IMR-90 (cell line): Measurements from ENCODE around the gene EXOC6. TPM values are rescaled to one million over a fixed set of nuclear protein-coding genes. Genes with fewer than 3 reads are reported as not detected.

Experiments used
- ATAC-seq: fragments of 200-7000 bp; cut with Tn5 transposase; 2 replicates; pipeline ENCODE4 v1.9.1; 2020; ENCODE audit warnings: low read depth, mild to moderate bottlenecking, moderate library complexity
- BruUV-seq: library from RNA; stranded (reverse); fragments of 400-500 nt; replicated peaks from 2 replicates; lab custom pipeline; 2021; lab: Mats Ljungman, UMichigan
- CTCF ChIA-PET: fragments of 300-600 bp; formaldehyde crosslinking; extraction: SDS; loops from one replicate; lab custom pipeline; 2021; ENCODE audit warnings: antibody characterized with exemption; lab: Yijun Ruan, JAX
- POLR2A ChIA-PET: fragments of 300-600 bp; sonication (Branson Sonifier 250); formaldehyde crosslinking; loops from one replicate; lab custom pipeline; 2022; ENCODE audit warnings: antibody characterized with exemption; ENCODE audit not compliant: unreplicated experiment; lab: Charles Lee
- DNase-seq: peaks from one replicate; pipeline ENCODE4 v3.0.0; 2013
- H2AFZ ChIP-seq: replicated peaks from 2 replicates; pipeline ENCODE3; 2013; ENCODE audit warnings: low read length, mild to moderate bottlenecking; ENCODE audit not compliant: poor library complexity
- H2AK5ac ChIP-seq: 2 replicates; pipeline ENCODE4 v1.6.1; 2013; ENCODE audit warnings: low read depth, low read length, inconsistent platforms
- H2AK9ac ChIP-seq: replicated peaks from 2 replicates; pipeline ENCODE3; 2013; ENCODE audit warnings: mild to moderate bottlenecking, low read depth, low read length, moderate library complexity; ENCODE audit not compliant: poor library complexity
- H2BK120ac ChIP-seq: 2 replicates; pipeline ENCODE4 v1.6.1; 2013; ENCODE audit warnings: low read depth, low read length, inconsistent platforms
- H2BK15ac ChIP-seq: 3 replicates; pipeline ENCODE4 v1.6.1; 2013; ENCODE audit warnings: low read depth, low read length, inconsistent platforms
- H2BK20ac ChIP-seq: 2 replicates; pipeline ENCODE4 v1.6.1; 2013; ENCODE audit warnings: low read depth, mild to moderate bottlenecking, inconsistent platforms, low read length, moderate library complexity
- H2BK5ac ChIP-seq: 2 replicates; pipeline ENCODE4 v1.6.1; 2013; ENCODE audit warnings: mild to moderate bottlenecking, low read depth, low read length, inconsistent platforms; ENCODE audit not compliant: poor library complexity, severe bottlenecking
- H3K14ac ChIP-seq: replicated peaks from 2 replicates; pipeline ENCODE4 v1.6.1; 2013; ENCODE audit warnings: low read depth, low read length, inconsistent platforms
- H3K18ac ChIP-seq: 2 replicates; pipeline ENCODE4 v1.6.1; 2013; ENCODE audit warnings: low read depth, low read length, control low read depth
- H3K23ac ChIP-seq: 2 replicates; pipeline ENCODE4 v1.6.1; 2013; ENCODE audit warnings: low read depth, low read length, inconsistent platforms
- H3K27ac ChIP-seq: 2 replicates; pipeline ENCODE4 v1.5.1; 2013; ENCODE audit warnings: mild to moderate bottlenecking, control low read depth, low read length; ENCODE audit not compliant: insufficient read depth
- H3K27me3 ChIP-seq: 2 replicates; pipeline ENCODE4 v1.6.1; 2013; ENCODE audit warnings: low read length; ENCODE audit not compliant: control insufficient read depth, insufficient read depth
- H3K36me3 ChIP-seq: 2 replicates; pipeline ENCODE4 v1.6.1; 2013; ENCODE audit warnings: low read length, mixed read lengths; ENCODE audit not compliant: control insufficient read depth, insufficient read depth
- H3K4ac ChIP-seq: 2 replicates; pipeline ENCODE4 v1.6.1; 2013; ENCODE audit warnings: low read depth, low read length, inconsistent platforms
- H3K4me1 ChIP-seq: 2 replicates; pipeline ENCODE4 v1.6.1; 2013; ENCODE audit warnings: low read length, mixed read lengths; ENCODE audit not compliant: control insufficient read depth, insufficient read depth
- H3K4me2 ChIP-seq: 2 replicates; pipeline ENCODE4 v1.6.1; 2013; ENCODE audit warnings: low read depth, mild to moderate bottlenecking, control low read depth, low read length, moderate library complexity
- H3K4me3 ChIP-seq: 2 replicates; pipeline ENCODE4 v1.5.1; 2013; ENCODE audit warnings: low read depth, mild to moderate bottlenecking, control low read depth, low read length, moderate library complexity; ENCODE audit not compliant: insufficient read depth
- H3K56ac ChIP-seq: 2 replicates; pipeline ENCODE4 v1.6.1; 2013; ENCODE audit warnings: low read length, inconsistent platforms; ENCODE audit not compliant: insufficient read depth; ENCODE audit errors: extremely low read depth
- H3K79me1 ChIP-seq, 2 experiments: 2 replicates each; pipeline ENCODE4 v1.6.1; 2013; ENCODE audit warnings: low read length in 2 of 2, inconsistent platforms in 1 of 2, low read depth in 1 of 2
- H3K9ac ChIP-seq: 2 replicates; pipeline ENCODE4 v1.6.1; 2013; ENCODE audit warnings: low read depth, low read length, control low read depth
- H3K9me1 ChIP-seq: 2 replicates; pipeline ENCODE4 v1.6.1; 2013; ENCODE audit warnings: low read length, inconsistent platforms; ENCODE audit not compliant: insufficient read depth
- H3K9me3 ChIP-seq: 2 replicates; pipeline ENCODE4 v1.6.1; 2013; ENCODE audit warnings: low read length; ENCODE audit not compliant: control insufficient read depth, insufficient read depth
- H4K20me1 ChIP-seq: 2 replicates; pipeline ENCODE4 v1.6.1; 2013; ENCODE audit warnings: low read length, inconsistent platforms; ENCODE audit not compliant: insufficient read depth
- H4K5ac ChIP-seq: 2 replicates; pipeline ENCODE4 v1.6.1; 2013; ENCODE audit warnings: mild to moderate bottlenecking, low read depth, low read length, control low read depth
- H4K8ac ChIP-seq, 2 experiments: 2 replicates each; pipeline ENCODE4 v1.6.1; 2013; ENCODE audit warnings: low read depth in 2 of 2, low read length in 2 of 2, control low read depth in 1 of 2, inconsistent platforms in 1 of 2
- H4K91ac ChIP-seq: 2 replicates; pipeline ENCODE4 v1.6.1; 2013; ENCODE audit warnings: low read depth, low read length, inconsistent platforms; ENCODE audit not compliant: insufficient read depth
- CHD1 ChIP-seq: IDR thresholded peaks from 2 replicates; pipeline ENCODE4 v1.6.1; 2012; ENCODE audit warnings: low read depth, low read length, improper control_type of control experiment
- FOS ChIP-seq: fragments of 150-350 bp; IDR thresholded peaks from 2 replicates; pipeline ENCODE4 v1.6.1; 2016; ENCODE audit warnings: low read depth, low read length
- MAFK ChIP-seq: IDR thresholded peaks from 2 replicates; pipeline ENCODE4 v1.6.1; 2012; ENCODE audit warnings: low read depth, low read length, improper control_type of control experiment
- MAZ ChIP-seq: IDR thresholded peaks from 2 replicates; pipeline ENCODE4 v1.6.1; 2012; ENCODE audit warnings: low read depth, mild to moderate bottlenecking, low read length, improper control_type of control experiment, moderate library complexity, borderline replicate concordance
- NFE2L2 ChIP-seq: fragments of 150-350 bp; IDR thresholded peaks from 2 replicates; pipeline ENCODE4 v1.6.1; 2016; ENCODE audit warnings: low read depth, mild to moderate bottlenecking, low read length
- RAD21 ChIP-seq: IDR thresholded peaks from 2 replicates; pipeline ENCODE4 v1.6.1; 2012; ENCODE audit warnings: low read length, improper control_type of control experiment
- RCOR1 ChIP-seq: IDR thresholded peaks from 2 replicates; pipeline ENCODE4 v1.6.1; 2012; ENCODE audit warnings: mild to moderate bottlenecking, low read length, improper control_type of control experiment; ENCODE audit not compliant: insufficient replicate concordance
- RFX5 ChIP-seq: IDR thresholded peaks from 2 replicates; pipeline ENCODE4 v1.8.0; 2012; ENCODE audit warnings: low read depth, mild to moderate bottlenecking, low read length, moderate library complexity
- USF2 ChIP-seq: fragments of 150-350 bp; IDR thresholded peaks from 2 replicates; pipeline ENCODE4 v1.6.1; 2017; ENCODE audit warnings: mild to moderate bottlenecking, antibody characterized with exemption, low read length, low read depth
- dilution Hi-C: fragments of 300-500 bp; cut with HindIII; formaldehyde crosslinking; loops from one replicate; pipeline ENCODE4 v1.14.3; 2018; ENCODE audit warnings: low sequenced_read_pairs; ENCODE audit not compliant: unreplicated experiment
- in situ Hi-C: fragments of 300-500 bp; cut with MboI; formaldehyde crosslinking; loops from 3 replicates; pipeline ENCODE4 v1.14.3; 2019; ENCODE audit warnings: low sequenced_read_pairs, inconsistent platforms, mixed read lengths
- intact Hi-C: fragments of 100-400 bp; cut with micrococcal nuclease; formaldehyde crosslinking; loops from 2 replicates; pipeline ENCODE4 v1.10.0; 2022
- polyA plus RNA-seq, 3 experiments: library from polyadenylated mRNA; depleted of rRNA; stranded (reverse); fragments of >200 nt; gene quantifications; 2 replicates each; pipeline ENCODE4 v1.2.3, GENCODE V29; 2012; ENCODE audit warnings: low replicate concordance in 1 of 3
- total RNA-seq: library from RNA; depleted of rRNA; stranded (reverse); fragments of >200 nt; gene quantifications from 2 replicates; pipeline ENCODE4 v1.2.3, GENCODE V29; 2012

The EXOC6 gene
- total and polyA plus RNA-seq, 2 of the 4 experiments (the other 2 are of a cell fraction), result 4.5 to 11.5 TPM

- H3K79me1 ChIP-seq, result no peaks in the 10 kb centered on the region
- H2BK15ac ChIP-seq, result no peak overlapping the region
- H3K23ac ChIP-seq, result no peak overlapping the region
- no peaks in the 10 kb centered on the region for H3K36me3 ChIP-seq
- no TSS peak for BruUV-seq
- H3K56ac ChIP-seq, result no peak overlapping the region
- intact Hi-C loops (no loop called here), dilution Hi-C loops (no loop called here), in situ Hi-C loops (no loop called here)
- H3K18ac ChIP-seq, result no peak overlapping the region
- ChIA-PET CTCF (interaction anchor here (0.6 to 1.3 kb wide), 3 partner anchors 14 to 244 kb away, joined by 3 to 5 read pairs (median 4); no protein-coding TSS in a partner anchor), POLR2A (no interaction called here)
- no peak overlapping the region for H2BK20ac ChIP-seq
- no peak overlapping the region for H4K8ac ChIP-seq
- H3K9ac ChIP-seq, result no peak overlapping the region
- H4K20me1 ChIP-seq, result no peaks in the 10 kb centered on the region
- no peak overlapping the region for H3K14ac ChIP-seq
- no peak overlapping the region for H3K4me2 ChIP-seq
- no peak overlapping the region for H3K4ac ChIP-seq
- no peak overlapping the region for H2BK120ac ChIP-seq
- no peak overlapping the region for H2AFZ ChIP-seq
- no peak overlapping the region for H4K5ac ChIP-seq
- H2AK5ac ChIP-seq, result no peak overlapping the region
- no peaks in the 10 kb centered on the region for H3K9me1 ChIP-seq
- TF ChIP-seq RFX5 (no peak), MAZ (no peak), RAD21 (no peak), USF2 (no peak), FOS (no peak), CHD1 (no peak), RCOR1 (no peak), NFE2L2 (no peak), MAFK (no peak)
- no peaks in the 10 kb centered on the region for H3K4me1 ChIP-seq
- no peak overlapping the region for H3K4me3 ChIP-seq
- no peak overlapping the region for H4K91ac ChIP-seq
- H3K9me3 ChIP-seq, result no peaks in the 10 kb centered on the region
- no peaks in the 10 kb centered on the region for H3K27me3 ChIP-seq
- no peak overlapping the region for H2AK9ac ChIP-seq
- DNase-seq (no peak), ATAC-seq (no peak)
- no peak overlapping the region for H3K27ac ChIP-seq
- no peak overlapping the region for H2BK5ac ChIP-seq
Measured at GRCh38 chr10:92942226-92942625, 93.9 kb downstream of the EXOC6 start.
